Right lobe of liver (tissue), 6 donors: ENCODE measurements around the gene NANOGP8. TPM values are rescaled to one million over a fixed set of nuclear protein-coding genes. Genes with fewer than 3 reads are reported as not detected.
A peak's percentile ranks its signal among the peaks of the same experiment; 100 is the strongest.
"Not testable (repeated sequence)": the region's sequence is repeated elsewhere in the genome, so short reads cannot be mapped to it uniquely, and the experiment has no call there.

Experiments
- ATAC-seq, 4 donors: fragments of 200-7000 bp; cut with Tn5 transposase; one replicate each; pipeline ENCODE4 v1.9.1; 2020; ENCODE audit warnings: mild to moderate bottlenecking in 4 of 4, moderate library complexity in 4 of 4
- DNase-seq, 3 donors: peaks; one replicate each; pipeline ENCODE4 v3.0.0-alpha.2; 2020
- H3K27ac ChIP-seq, 3 donors: fragments of 200-600 bp; one replicate each; pipeline ENCODE4 v1.8.0; 2022
- H3K27me3 ChIP-seq, 2 donors: fragments of 200-600 bp; one replicate each; pipeline ENCODE4 v1.8.0; 2022
- H3K36me3 ChIP-seq, 4 donors: fragments of 200-600 bp; sonication (generic) in 1 of 4; one replicate each; pipeline versions ENCODE4 v1.5.1 to v1.8.0; 2017 to 2022; ENCODE audit warnings: control low read depth in 1 of 4
- H3K4me1 ChIP-seq, 4 donors: fragments of 200-600 bp; sonication (generic) in 1 of 4; one replicate each; pipeline versions ENCODE4 v1.5.1 to v1.8.0; 2017 to 2022; ENCODE audit warnings: control low read depth in 1 of 4
- H3K4me3 ChIP-seq, 3 donors: fragments of 200-600 bp; one replicate each; pipeline ENCODE4 v1.8.0; 2022
- H3K9me3 ChIP-seq, 4 donors: fragments of 200-600 bp; sonication (generic) in 1 of 4; one replicate each; pipeline versions ENCODE4 v1.5.1 to v1.8.0; 2017 to 2022; ENCODE audit warnings: control low read depth in 1 of 4
- POLR2A ChIP-seq: fragments of 450-650 bp; IDR thresholded peaks from one replicate; pipeline ENCODE4 v1.6.1; 2017; ENCODE audit warnings: antibody characterized with exemption, mild to moderate bottlenecking
- WGBS: methylation state at CpG from one replicate; pipeline ENCODE4 v1.1.6; 2018; ENCODE audit warnings: low coverage, low lambda C conversion rate; ENCODE audit not compliant: insufficient coverage; ENCODE audit errors: missing lambda C conversion rate; 5-methylcytosine and 5-hydroxymethylcytosine counted together
- intact Hi-C, 2 donors: fragments of 100-400 bp; cut with DNase I; formaldehyde crosslinking; loops; one replicate each; pipeline versions ENCODE4 v1.11.2 to v1.14.1; 2022
- total RNA-seq, 6 experiments: library from RNA; depleted of rRNA in 2 of 6; stranded (reverse); fragments of >200 nt in 2 of 6; fragmentation: NEBNext Ultra II Directional in 3 of 6; extraction: Animal tissue kit (Norgen Biotek cat#: 25700) in 3 of 6; gene quantifications; one replicate each; pipeline versions ENCODE4 v1.1.0 to v1.2.4, GENCODE V29; 2016 to 2023
- TF ChIP-seq, protein P1 (sequence below), 4 donors: fragments of 200-600 bp in 3 of 4; fragments of 450-650 bp in 1 of 4; IDR thresholded peaks; one replicate each; pipeline versions ENCODE4 v1.5.1 to v1.8.0; 2016 to 2022; ENCODE audit warnings: antibody characterized with exemption in 4 of 4, mild to moderate bottlenecking in 2 of 4
- donor health status: DM: no; HTN: yes; CAD: no.
- donor health status: DM: no; HTN: no; CAD: no.
- donor health status: DM: no; HTN: no; CAD: no.
- donor health status: DM: no; HTN: yes; CAD: no.
- donor health status: DM: no; HTN: yes; CAD: no.

The NANOGP8 gene
- total RNA-seq, 6 experiments from 2014 or later: 0.31 to 0.62 TPM; not detected in 4

DNA sequence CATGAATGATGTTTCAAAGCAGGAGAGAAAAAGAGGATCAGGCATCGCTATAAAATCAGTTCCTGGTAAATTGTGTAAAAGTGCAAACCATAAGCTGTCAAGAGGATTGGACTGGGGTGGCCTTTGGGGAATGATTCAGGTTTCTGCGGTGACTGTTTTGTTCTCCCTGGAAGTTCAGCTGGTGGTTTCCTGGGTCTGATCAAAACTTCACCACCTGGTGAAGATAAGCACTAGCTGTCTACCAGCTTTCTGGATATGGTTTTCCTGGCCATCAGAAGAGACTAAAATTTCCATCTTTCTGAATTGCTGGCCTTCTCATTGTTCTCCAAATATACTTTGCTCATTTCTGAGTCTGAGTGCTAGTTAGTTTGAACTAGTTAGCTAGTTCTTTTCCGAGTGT lies 2.7 kb upstream of the NANOGP8 start:
- H3K27ac ChIP-seq: peak overlapping the region in 1 of 3 donors; percentile 13
- H3K9me3 ChIP-seq: no peaks in the 10 kb centered on the region
- ATAC-seq: no peak
- H3K36me3 ChIP-seq: no peaks in the 10 kb centered on the region
- no peak overlapping the region for H3K4me3 ChIP-seq
- TF ChIP-seq POLR2A: no peak
- TF ChIP-seq, protein P1, sequence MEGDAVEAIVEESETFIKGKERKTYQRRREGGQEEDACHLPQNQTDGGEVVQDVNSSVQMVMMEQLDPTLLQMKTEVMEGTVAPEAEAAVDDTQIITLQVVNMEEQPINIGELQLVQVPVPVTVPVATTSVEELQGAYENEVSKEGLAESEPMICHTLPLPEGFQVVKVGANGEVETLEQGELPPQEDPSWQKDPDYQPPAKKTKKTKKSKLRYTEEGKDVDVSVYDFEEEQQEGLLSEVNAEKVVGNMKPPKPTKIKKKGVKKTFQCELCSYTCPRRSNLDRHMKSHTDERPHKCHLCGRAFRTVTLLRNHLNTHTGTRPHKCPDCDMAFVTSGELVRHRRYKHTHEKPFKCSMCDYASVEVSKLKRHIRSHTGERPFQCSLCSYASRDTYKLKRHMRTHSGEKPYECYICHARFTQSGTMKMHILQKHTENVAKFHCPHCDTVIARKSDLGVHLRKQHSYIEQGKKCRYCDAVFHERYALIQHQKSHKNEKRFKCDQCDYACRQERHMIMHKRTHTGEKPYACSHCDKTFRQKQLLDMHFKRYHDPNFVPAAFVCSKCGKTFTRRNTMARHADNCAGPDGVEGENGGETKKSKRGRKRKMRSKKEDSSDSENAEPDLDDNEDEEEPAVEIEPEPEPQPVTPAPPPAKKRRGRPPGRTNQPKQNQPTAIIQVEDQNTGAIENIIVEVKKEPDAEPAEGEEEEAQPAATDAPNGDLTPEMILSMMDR (IDR thresholded peaks at IDR 0.05): no peak
- no peaks in the 10 kb centered on the region for H3K27me3 ChIP-seq
- no peak for DNase-seq
- intact Hi-C loops: no loop called here
- peaks cover 0 to 25% (median 0%) of the 10 kb centered on the region in 4 donors for H3K4me1 ChIP-seq
- 67% methylated on average over 3 of the region's 3 CpGs for WGBS

DNA sequence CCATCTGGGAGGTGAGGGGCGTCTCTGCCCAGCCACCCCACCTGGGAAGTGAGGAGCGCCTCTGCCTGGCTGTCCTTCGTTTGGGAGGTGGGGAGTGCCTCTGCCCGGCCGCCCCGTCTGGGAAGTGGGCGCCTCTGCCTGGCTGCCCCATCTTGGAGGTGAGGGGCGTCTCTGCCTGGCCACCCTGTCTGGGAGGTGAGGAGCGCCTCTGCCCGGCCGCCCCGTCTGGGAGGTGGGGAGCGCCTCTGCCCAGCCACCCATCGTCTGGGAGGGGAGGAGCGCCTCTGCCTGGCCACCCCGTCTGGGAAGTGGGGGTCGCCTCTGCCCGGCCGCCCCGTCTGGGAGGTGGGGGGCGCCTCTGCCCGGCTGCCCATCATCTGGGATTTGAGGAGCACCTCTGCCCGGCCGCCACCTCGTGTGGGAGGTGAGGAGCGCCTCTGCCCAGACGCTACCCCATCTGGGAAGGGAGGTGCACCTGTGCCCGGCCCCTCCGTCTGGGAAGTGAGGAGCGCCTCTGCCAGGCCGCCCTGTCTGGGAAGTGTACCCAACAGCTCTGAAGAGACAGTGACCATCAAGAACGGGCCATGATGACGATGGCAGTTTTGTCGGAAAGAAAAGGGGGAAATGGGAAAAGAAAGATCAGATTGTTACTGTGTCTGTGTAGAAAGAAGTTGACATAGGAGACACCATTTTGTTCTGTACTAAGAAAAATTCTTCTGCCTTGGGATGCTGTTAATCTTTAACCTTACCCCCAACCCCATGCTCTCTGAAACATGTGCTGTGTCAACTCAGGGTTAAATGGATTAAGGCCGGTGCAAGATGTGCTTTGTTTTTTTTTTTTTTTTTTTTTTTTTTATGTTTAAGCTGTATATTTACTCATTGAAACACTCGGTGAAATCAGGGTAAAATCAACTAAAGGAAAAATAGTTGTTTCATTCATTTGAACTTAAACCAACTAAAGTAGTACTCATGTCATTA lies 2.4 kb downstream of the NANOGP8 start:
- intact Hi-C loops, DNase-seq, ATAC-seq, H3K27me3 ChIP-seq, H3K4me3 ChIP-seq, H3K4me1 ChIP-seq, H3K27ac ChIP-seq, H3K9me3 ChIP-seq, H3K36me3 ChIP-seq: not testable (repeated sequence)
- WGBS: 85% methylated on average over 9 of the region's 36 CpGs

GRCh38 chr15:35081626-35082365 lies 3.3 kb downstream of the NANOGP8 start:
- intact Hi-C loops, DNase-seq, H3K4me3 ChIP-seq: not testable (repeated sequence)

DNA sequence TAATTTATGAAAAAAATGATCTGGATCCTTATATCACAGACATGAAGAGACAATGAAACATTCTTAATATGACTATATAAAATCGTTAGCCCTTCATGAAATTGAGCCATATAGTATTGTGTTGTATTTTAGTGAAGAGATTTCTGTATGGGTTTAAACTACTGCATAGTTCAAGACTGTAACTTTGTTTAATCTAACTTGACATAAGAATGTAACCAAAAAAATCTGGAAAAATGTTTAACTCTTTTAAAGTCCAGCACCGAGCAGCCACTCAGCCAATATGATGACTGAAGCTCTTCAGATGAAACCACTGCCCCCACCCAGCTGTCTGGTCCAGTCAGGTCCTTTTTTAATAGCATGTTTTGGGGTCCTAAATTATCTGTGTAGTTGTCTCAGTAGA lies 4.9 kb downstream of the NANOGP8 start:
- TF ChIP-seq, protein P1 (IDR thresholded peaks at IDR 0.05): no peak
- TF ChIP-seq POLR2A: no peak
- H3K4me3 ChIP-seq: no peak overlapping the region
- no peaks in the 10 kb centered on the region for H3K4me1 ChIP-seq
- no peaks in the 10 kb centered on the region for H3K27me3 ChIP-seq
- no peak for ATAC-seq
- DNase-seq: no peak
- H3K9me3 ChIP-seq: no peaks in the 10 kb centered on the region
- H3K27ac ChIP-seq: no peak overlapping the region
- intact Hi-C loops: no loop called here
- H3K36me3 ChIP-seq: no peaks in the 10 kb centered on the region
- 71% methylated on average over 2 of the region's 2 CpGs for WGBS

More at GRCh38 chr15:35081626-35082365, 3.3 kb downstream of the NANOGP8 start:
- not testable (repeated sequence) for H3K27ac ChIP-seq, H3K9me3 ChIP-seq, ATAC-seq, H3K4me1 ChIP-seq, H3K27me3 ChIP-seq, H3K36me3 ChIP-seq
- WGBS: 100% methylated on average over 6 of the region's 45 CpGs

DNA sequence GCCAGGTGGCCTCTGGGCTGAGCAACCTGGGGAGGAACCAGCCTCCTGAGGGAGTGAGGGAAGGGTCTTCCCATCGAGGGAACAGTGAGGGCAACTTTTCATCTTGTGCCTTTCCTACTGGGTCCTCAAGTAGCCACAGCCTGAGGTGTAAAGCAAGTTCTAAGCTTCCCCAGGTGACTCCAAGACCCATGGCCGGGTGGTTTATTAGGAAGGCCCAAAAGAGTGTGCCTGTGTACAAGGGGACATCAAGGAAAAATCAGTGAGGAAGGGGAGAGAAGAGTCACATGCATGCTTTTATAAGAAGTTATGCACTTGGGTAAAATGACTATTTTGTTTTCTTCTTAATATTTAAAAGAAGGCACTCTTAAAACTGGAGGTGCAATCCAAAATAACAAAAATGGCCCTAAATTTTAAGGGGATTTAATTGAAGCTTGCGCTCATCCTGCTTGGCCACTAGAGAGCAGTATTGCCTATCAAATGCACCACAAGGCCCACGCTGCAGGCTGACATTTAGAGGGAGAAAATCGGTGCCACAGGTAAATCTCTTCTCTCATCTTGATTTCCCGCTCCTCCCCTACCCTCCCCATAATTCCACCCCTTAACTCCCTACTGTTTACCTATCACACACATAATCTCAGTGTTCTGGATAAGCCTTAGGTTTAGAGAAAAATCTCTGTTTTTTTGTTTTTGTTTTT lies 6.7 kb downstream of the NANOGP8 start:
- no peak overlapping the region for H3K4me3 ChIP-seq
- H3K27me3 ChIP-seq: no peaks in the 10 kb centered on the region
- 11% methylated on average over 5 of the region's 6 CpGs for WGBS
- ATAC-seq (peak; percentile 95 to 99 (median 97)), DNase-seq (peak in 1 of 3 donors; percentile 61)
- no peaks in the 10 kb centered on the region for H3K9me3 ChIP-seq
- H3K36me3 ChIP-seq: no peaks in the 10 kb centered on the region
- no peak overlapping the region for H3K27ac ChIP-seq
- no peaks in the 10 kb centered on the region for H3K4me1 ChIP-seq
- intact Hi-C loops: loop anchor here in 1 of 2 donors (10.0 kb wide), 1 partner anchor 366 kb away; no protein-coding TSS in a partner anchor
- TF ChIP-seq, protein P1 (IDR thresholded peaks at IDR 0.05): peak; percentile 83 to 91 (median 87)
- no peak for TF ChIP-seq POLR2A
